OCI-LY3 (cell line): ENCODE measurements around the gene COLQ.

Experiments used
- CTCF ChIP-seq: fragments of 200-600, 300-600 bp; sonication (generic); IDR thresholded peaks from 2 replicates; pipeline ENCODE4 v1.5.1; 2014; ENCODE audit warnings: antibody characterized with exemption, low read length, low read depth
- EZH2phosphoT487 ChIP-seq: fragments of 200-600 bp; shearing (Covaris generic); IDR thresholded peaks from 2 replicates; pipeline ENCODE4 v1.6.1; 2018; ENCODE audit warnings: antibody characterized with exemption, mixed run types, low read depth

GRCh38 chr3:15443826-15444524 is 77.5 kb downstream of the COLQ start:
- TF ChIP-seq CTCF (no peak), EZH2phosphoT487 (no peak)
